ENCODE data around the gene OR51B6.
"Not testable (repeated sequence)": the region's sequence is repeated elsewhere in the genome, so short reads cannot be mapped to it uniquely, and the experiment has no call there.

The OR51B6 gene

DNA sequence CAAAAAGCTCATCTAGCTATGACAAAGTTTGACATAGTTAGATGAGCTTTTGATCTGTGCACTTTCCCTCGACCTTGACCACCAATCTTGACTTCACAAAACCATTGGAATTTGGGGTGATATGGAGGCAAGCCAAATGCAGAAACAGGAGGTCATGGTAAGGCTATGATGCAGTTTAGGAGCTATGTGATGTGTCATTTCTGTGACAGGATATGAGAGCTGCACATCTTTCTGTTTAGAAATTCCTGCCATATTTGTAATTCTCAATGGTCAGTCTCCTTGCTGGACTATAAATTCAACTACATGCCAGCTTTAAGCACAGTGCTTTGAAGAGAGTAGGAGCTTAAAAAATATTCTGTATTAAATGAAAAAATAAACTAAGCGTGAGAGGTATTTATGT, 12.9 kb downstream of the OR51B6 start:
- DNase-seq, result peak; percentile 58
- no peak overlapping the region for H2AK5ac ChIP-seq (ENCODE audit: low read length, severe bottlenecking)
- no peak overlapping the region for H2BK12ac ChIP-seq (ENCODE audit: low read length in 2 of 2)
- H3K27ac ChIP-seq (ENCODE audit: low read length, poor library complexity, severe bottlenecking), result peak overlapping the region; percentile 88
- no peak overlapping the region for H2BK15ac ChIP-seq (ENCODE audit: low read depth, poor library complexity, severe bottlenecking)
- H3K14ac ChIP-seq (ENCODE audit: low read length in 2 of 2), result no peak overlapping the region
- no peak overlapping the region for H3K4me2 ChIP-seq (ENCODE audit: low read length, poor library complexity, severe bottlenecking)
- no peak overlapping the region for H2BK5ac ChIP-seq (ENCODE audit: low read depth, low read length, poor library complexity, severe bottlenecking)
- no peaks in the 10 kb centered on the region for H3K79me1 ChIP-seq (replicated peaks; ENCODE audit: low read length, poor library complexity, severe bottlenecking)
- no peak overlapping the region for H3K4me3 ChIP-seq (ENCODE audit: insufficient read depth in 1 of 2, low read depth in 1 of 2, low read length in 2 of 2)
- H2BK120ac ChIP-seq (ENCODE audit: low read depth, low read length), result no peak overlapping the region
- H4K91ac ChIP-seq (ENCODE audit: low read length), result no peak overlapping the region
- no peak overlapping the region for H3K23ac ChIP-seq (ENCODE audit: low read length in 2 of 2)
- H3K9ac ChIP-seq (ENCODE audit: low read length), result no peak overlapping the region
- H3K18ac ChIP-seq (ENCODE audit: low read depth in 1 of 2, low read length in 2 of 2), result no peak overlapping the region
- no peaks in the 10 kb centered on the region for H3K36me3 ChIP-seq (ENCODE audit: control insufficient read depth in 1 of 2, insufficient read depth in 2 of 2, low read depth in 1 of 2, low read length in 2 of 2)
- WGBS, result 0% methylated on average over 2 of the region's 2 CpGs
- no peaks in the 10 kb centered on the region for H3K9me3 ChIP-seq (ENCODE audit: control insufficient read depth, low read length)
- H3K4me1 ChIP-seq (ENCODE audit: control insufficient read depth, insufficient read depth, low read depth, low read length), result peaks cover 2% of the 10 kb centered on the region
- H3K4ac ChIP-seq (ENCODE audit: low read depth in 1 of 2, low read length in 2 of 2), result no peak overlapping the region
- no peak overlapping the region for H4K8ac ChIP-seq (ENCODE audit: low read length)
- no peaks in the 10 kb centered on the region for H3K27me3 ChIP-seq (ENCODE audit: control insufficient read depth in 1 of 2, insufficient read depth in 1 of 2, low read length in 2 of 2)
- no peak overlapping the region for H2AFZ ChIP-seq (ENCODE audit: low read depth, low read length)

DNA sequence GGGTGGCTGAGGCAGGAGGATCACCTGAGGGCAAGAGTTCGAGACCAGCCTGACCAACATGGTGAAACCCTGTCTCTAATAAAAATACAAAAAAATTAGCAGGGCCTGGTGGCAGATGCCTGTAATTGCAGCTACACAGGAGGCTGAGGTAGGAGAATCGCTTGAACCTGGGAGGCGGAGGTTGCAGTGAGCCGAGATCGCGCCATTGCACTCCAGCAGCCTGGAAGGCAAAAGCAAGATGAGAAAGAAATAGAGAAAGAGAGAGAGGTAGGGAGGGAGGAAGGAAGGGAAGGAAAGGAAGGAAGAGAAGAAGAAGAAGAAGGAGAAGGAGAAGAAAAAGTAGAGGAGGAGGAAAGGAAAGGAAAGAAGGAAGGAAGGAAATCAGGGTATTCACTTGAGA, 15.1 kb downstream of the OR51B6 start:
- H3K23ac ChIP-seq (ENCODE audit: low read length in 2 of 2); H2AFZ ChIP-seq (ENCODE audit: low read depth, low read length); H3K4me1 ChIP-seq (ENCODE audit: control insufficient read depth, insufficient read depth, low read depth, low read length); H3K9me3 ChIP-seq (ENCODE audit: control insufficient read depth, low read length); H3K4ac ChIP-seq (ENCODE audit: low read depth in 1 of 2, low read length in 2 of 2); H4K91ac ChIP-seq (ENCODE audit: low read length); H3K18ac ChIP-seq (ENCODE audit: low read depth in 1 of 2, low read length in 2 of 2); H3K9ac ChIP-seq (ENCODE audit: low read length); DNase-seq; H3K14ac ChIP-seq (ENCODE audit: low read length in 2 of 2); H2BK15ac ChIP-seq (ENCODE audit: low read depth, poor library complexity, severe bottlenecking); H2BK12ac ChIP-seq (ENCODE audit: low read length in 2 of 2); H3K36me3 ChIP-seq (ENCODE audit: control insufficient read depth in 1 of 2, insufficient read depth in 2 of 2, low read depth in 1 of 2, low read length in 2 of 2); H2AK5ac ChIP-seq (ENCODE audit: low read length, severe bottlenecking); H3K4me3 ChIP-seq (ENCODE audit: insufficient read depth in 1 of 2, low read depth in 1 of 2, low read length in 2 of 2); H4K8ac ChIP-seq (ENCODE audit: low read length); H3K27ac ChIP-seq (ENCODE audit: low read length, poor library complexity, severe bottlenecking); H2BK5ac ChIP-seq (ENCODE audit: low read depth, low read length, poor library complexity, severe bottlenecking); H2BK120ac ChIP-seq (ENCODE audit: low read depth, low read length); H3K79me1 ChIP-seq (replicated peaks; ENCODE audit: low read length, poor library complexity, severe bottlenecking); H3K4me2 ChIP-seq (ENCODE audit: low read length, poor library complexity, severe bottlenecking); H3K27me3 ChIP-seq (ENCODE audit: control insufficient read depth in 1 of 2, insufficient read depth in 1 of 2, low read length in 2 of 2): not testable (repeated sequence)
- 84% methylated on average over 5 of the region's 6 CpGs for WGBS

DNA sequence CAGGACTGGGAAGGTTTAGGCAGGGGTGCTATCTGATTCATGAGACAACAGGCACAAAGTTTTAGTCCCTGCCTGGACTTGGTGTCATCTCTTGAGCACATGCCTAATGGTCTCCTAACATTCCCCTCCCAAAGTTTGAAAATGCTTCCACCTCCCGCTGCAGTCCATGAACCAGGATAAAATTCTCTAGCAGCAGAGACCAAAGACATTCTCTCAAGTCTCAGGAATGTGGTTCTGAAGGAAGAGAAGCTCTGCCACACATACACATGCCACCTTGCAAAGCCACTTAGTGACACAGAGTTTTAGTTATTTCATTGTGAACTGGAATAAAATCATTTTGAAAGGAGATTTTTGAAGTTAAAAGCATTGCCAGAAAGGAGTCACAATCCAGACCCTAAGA, 15.5 kb downstream of the OR51B6 start:
- H3K27ac ChIP-seq (ENCODE audit: low read length, poor library complexity, severe bottlenecking), result peak overlapping the region; percentile 32
- no peaks in the 10 kb centered on the region for H3K27me3 ChIP-seq (ENCODE audit: control insufficient read depth in 1 of 2, insufficient read depth in 1 of 2, low read length in 2 of 2)
- H2AK5ac ChIP-seq (ENCODE audit: low read length, severe bottlenecking), result no peak overlapping the region
- peaks cover 2% of the 10 kb centered on the region for H3K4me1 ChIP-seq (ENCODE audit: control insufficient read depth, insufficient read depth, low read depth, low read length)
- no peaks in the 10 kb centered on the region for H3K9me3 ChIP-seq (ENCODE audit: control insufficient read depth, low read length)
- no peak overlapping the region for H3K4me3 ChIP-seq (ENCODE audit: insufficient read depth in 1 of 2, low read depth in 1 of 2, low read length in 2 of 2)
- H2AFZ ChIP-seq (ENCODE audit: low read depth, low read length), result no peak overlapping the region
- no peaks in the 10 kb centered on the region for H3K36me3 ChIP-seq (ENCODE audit: control insufficient read depth in 1 of 2, insufficient read depth in 2 of 2, low read depth in 1 of 2, low read length in 2 of 2)
- H3K79me1 ChIP-seq (replicated peaks; ENCODE audit: low read length, poor library complexity, severe bottlenecking), result no peaks in the 10 kb centered on the region
- H2BK120ac ChIP-seq (ENCODE audit: low read depth, low read length), result no peak overlapping the region
- H2BK15ac ChIP-seq (ENCODE audit: low read depth, poor library complexity, severe bottlenecking), result no peak overlapping the region
- no peak overlapping the region for H3K4ac ChIP-seq (ENCODE audit: low read depth in 1 of 2, low read length in 2 of 2)
- peak overlapping the region; percentile 68 for H3K9ac ChIP-seq (ENCODE audit: low read length)
- H2BK5ac ChIP-seq (ENCODE audit: low read depth, low read length, poor library complexity, severe bottlenecking), result no peak overlapping the region
- H3K4me2 ChIP-seq (ENCODE audit: low read length, poor library complexity, severe bottlenecking), result no peak overlapping the region
- H3K23ac ChIP-seq (ENCODE audit: low read length in 2 of 2), result no peak overlapping the region
- no peak overlapping the region for H3K14ac ChIP-seq (ENCODE audit: low read length in 2 of 2)
- H3K18ac ChIP-seq (ENCODE audit: low read depth in 1 of 2, low read length in 2 of 2), result no peak overlapping the region
- H2BK12ac ChIP-seq (ENCODE audit: low read length in 2 of 2), result no peak overlapping the region
- H4K8ac ChIP-seq (ENCODE audit: low read length), result no peak overlapping the region
- H4K91ac ChIP-seq (ENCODE audit: low read length), result no peak overlapping the region
- no CpG with 5 or more reads among the region's 1 CpG for WGBS
- DNase-seq, result no peak

DNA sequence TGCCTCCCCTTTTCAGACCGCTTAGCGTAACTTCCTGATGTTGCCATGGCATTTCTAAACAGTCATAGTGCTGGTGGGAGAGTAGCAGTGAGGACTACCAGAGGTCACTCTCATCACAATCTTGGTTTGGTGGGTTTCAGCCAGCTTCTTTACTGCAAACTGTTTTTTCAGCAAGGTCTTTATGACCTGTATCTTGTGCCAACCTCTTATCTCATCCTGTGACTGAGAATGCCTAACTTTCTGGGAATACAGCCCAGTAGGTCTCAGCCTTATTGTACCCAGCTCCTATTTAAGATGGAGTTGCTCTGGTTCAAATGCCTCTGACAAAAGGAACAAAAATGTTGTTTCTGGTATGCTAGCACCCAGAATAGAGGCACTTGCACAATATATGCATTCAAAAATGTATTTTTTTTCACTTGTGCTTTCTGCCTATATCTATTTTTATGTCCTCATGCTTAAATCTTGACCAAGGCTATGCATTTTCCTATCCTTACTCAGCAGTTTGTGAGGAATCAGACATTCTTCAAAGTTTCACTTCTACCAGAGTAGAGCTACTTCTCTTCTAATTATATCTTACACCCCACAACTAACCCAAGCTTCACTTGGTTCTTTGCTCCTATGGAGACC, 16.3 kb downstream of the OR51B6 start:
- H3K4me1 ChIP-seq (ENCODE audit: control insufficient read depth, insufficient read depth, low read depth, low read length), result peaks cover 2% of the 10 kb centered on the region
- H3K36me3 ChIP-seq (ENCODE audit: control insufficient read depth in 1 of 2, insufficient read depth in 2 of 2, low read depth in 1 of 2, low read length in 2 of 2), result no peaks in the 10 kb centered on the region
- no peak overlapping the region for H3K23ac ChIP-seq (ENCODE audit: low read length in 2 of 2)
- H3K27ac ChIP-seq (ENCODE audit: low read length, poor library complexity, severe bottlenecking), result no peak overlapping the region
- no peak overlapping the region for H3K4me2 ChIP-seq (ENCODE audit: low read length, poor library complexity, severe bottlenecking)
- H3K14ac ChIP-seq (ENCODE audit: low read length in 2 of 2), result no peak overlapping the region
- no peak overlapping the region for H2BK12ac ChIP-seq (ENCODE audit: low read length in 2 of 2)
- H2BK120ac ChIP-seq (ENCODE audit: low read depth, low read length), result no peak overlapping the region
- no peak overlapping the region for H3K18ac ChIP-seq (ENCODE audit: low read depth in 1 of 2, low read length in 2 of 2)
- 94% methylated on average over 2 of the region's 2 CpGs for WGBS
- no peak overlapping the region for H3K9ac ChIP-seq (ENCODE audit: low read length)
- H3K9me3 ChIP-seq (ENCODE audit: control insufficient read depth, low read length), result no peaks in the 10 kb centered on the region
- no peak overlapping the region for H2BK15ac ChIP-seq (ENCODE audit: low read depth, poor library complexity, severe bottlenecking)
- H3K79me1 ChIP-seq (replicated peaks; ENCODE audit: low read length, poor library complexity, severe bottlenecking), result no peaks in the 10 kb centered on the region
- H4K91ac ChIP-seq (ENCODE audit: low read length), result no peak overlapping the region
- no peaks in the 10 kb centered on the region for H3K27me3 ChIP-seq (ENCODE audit: control insufficient read depth in 1 of 2, insufficient read depth in 1 of 2, low read length in 2 of 2)
- peak; percentile 29 for DNase-seq
- H2BK5ac ChIP-seq (ENCODE audit: low read depth, low read length, poor library complexity, severe bottlenecking), result no peak overlapping the region
- H4K8ac ChIP-seq (ENCODE audit: low read length), result no peak overlapping the region
- H2AFZ ChIP-seq (ENCODE audit: low read depth, low read length), result no peak overlapping the region
- no peak overlapping the region for H2AK5ac ChIP-seq (ENCODE audit: low read length, severe bottlenecking)
- peak overlapping the region in 1 of 2 experiments; percentile 47 for H3K4ac ChIP-seq (ENCODE audit: low read depth in 1 of 2, low read length in 2 of 2)
- H3K4me3 ChIP-seq (ENCODE audit: insufficient read depth in 1 of 2, low read depth in 1 of 2, low read length in 2 of 2), result no peak overlapping the region

Data from mesenchymal stem cell (in vitro differentiated cells and primary cell).